AG04449 (cell line): Measurements from ENCODE around the gene CCL5.
"Not testable (repeated sequence)": the region's sequence is repeated elsewhere in the genome, so short reads cannot be mapped to it uniquely, and the experiment has no call there.

Source experiments
- CTCF ChIA-PET: fragments of 350-600 bp; formaldehyde crosslinking; extraction: SDS; loops from one replicate; lab custom pipeline; 2021; ENCODE audit warnings: antibody characterized with exemption; lab: Yijun Ruan, JAX
- POLR2A ChIA-PET: fragments of 400-600, 350-600 bp; formaldehyde crosslinking; extraction: SDS; loops from one replicate; lab custom pipeline; 2020; ENCODE audit warnings: antibody characterized with exemption, inconsistent platforms; lab: Yijun Ruan, JAX
- DNase-seq: peaks from one replicate; pipeline ENCODE4 v3.0.0-alpha.2; 2010; ENCODE audit warnings: low read depth, low spot score
- H3K4me3 ChIP-seq: 2 replicates; pipeline ENCODE4 v1.5.1; 2011; ENCODE audit warnings: low read depth, mild to moderate bottlenecking, control low read depth, low read length
- CTCF ChIP-seq: IDR thresholded peaks from one replicate; pipeline ENCODE4 v1.5.1; 2011; ENCODE audit warnings: mild to moderate bottlenecking, moderate library complexity, low read length, control low read depth, inconsistent platforms; ENCODE audit not compliant: insufficient read depth; ENCODE audit errors: missing control alignments

CCL5 gene

GRCh38 chr17:35900708-35901480, 20.7 kb upstream of the CCL5 start:
- POLR2A ChIA-PET = no interaction called here
- H3K4me3 ChIP-seq = no peak overlapping the region
- DNase-seq = no peak
- CTCF ChIA-PET = no interaction called here
- TF ChIP-seq CTCF = no peak

GRCh38 chr17:35900280-35900679, 20.1 kb upstream of the CCL5 start:
- H3K4me3 ChIP-seq = no peak overlapping the region
- ChIA-PET CTCF (no interaction called here), POLR2A (no interaction called here)
- DNase-seq = no peak
- TF ChIP-seq CTCF = no peak

- DNase-seq = no peak
- no peak for TF ChIP-seq CTCF
- POLR2A ChIA-PET = no interaction called here
- CTCF ChIA-PET = no interaction called here
- H3K4me3 ChIP-seq = no peak overlapping the region
Measured at GRCh38 chr17:35898283-35899070, 18.3 kb upstream of the CCL5 start.

- POLR2A ChIA-PET, CTCF ChIA-PET, H3K4me3 ChIP-seq, DNase-seq: not testable (repeated sequence)
Measured at GRCh38 chr17:35897772-35898171, 17.6 kb upstream of the CCL5 start.

- peak; percentile 7 for DNase-seq
Measured at GRCh38 chr17:35895636-35896587, 15.8 kb upstream of the CCL5 start.

More at GRCh38 chr17:35895636-35896587, 15.8 kb upstream of the CCL5 start:
- no peak for TF ChIP-seq CTCF
- H3K4me3 ChIP-seq = no peak overlapping the region
- CTCF ChIA-PET = interaction anchor here (1.4 kb wide), 1 partner anchor 73 kb away, joined by 4 read pairs; no protein-coding TSS in a partner anchor
- POLR2A ChIA-PET = no interaction called here
